ENCODE results near the gene SWAP70. TPM values are rescaled to one million over a fixed set of nuclear protein-coding genes. Genes with fewer than 3 reads are reported as not detected.

SWAP70 gene
- total RNA-seq, 1 donor from 2014 or later: 50.1 TPM

DNA sequence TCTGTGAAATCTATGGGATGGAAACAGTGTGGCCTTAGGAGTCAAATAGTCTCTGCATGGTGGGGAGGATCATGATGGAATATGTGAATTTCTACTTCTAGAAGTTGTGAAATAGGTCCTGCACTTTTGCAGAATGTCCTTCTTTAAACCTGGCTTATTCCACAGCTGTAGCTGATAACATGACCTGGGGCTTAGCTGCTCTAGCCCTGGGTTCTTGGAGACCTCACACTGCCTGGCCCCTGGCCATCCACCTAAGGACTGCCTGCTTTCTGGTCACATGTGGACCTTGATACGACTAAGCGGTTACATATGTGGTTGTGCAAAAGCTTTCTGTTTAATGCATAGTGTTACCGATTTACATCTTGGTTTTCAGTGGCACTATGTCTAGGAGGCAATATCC lies 88.2 kb downstream of the SWAP70 start:
- intact Hi-C loops (cut with DNase I): no loop called here
- Histone ChIP-seq H3K9me3 (no peaks in the 10 kb centered on the region), H3K4me3 (no peak overlapping the region), H3K27ac (no peak overlapping the region), H3K27me3 (ENCODE audit: low read depth) (no peaks in the 10 kb centered on the region), H3K36me3 (peaks cover 40% of the 10 kb centered on the region), H3K4me1 (peaks cover 14% of the 10 kb centered on the region)
- TF ChIP-seq, protein P1, sequence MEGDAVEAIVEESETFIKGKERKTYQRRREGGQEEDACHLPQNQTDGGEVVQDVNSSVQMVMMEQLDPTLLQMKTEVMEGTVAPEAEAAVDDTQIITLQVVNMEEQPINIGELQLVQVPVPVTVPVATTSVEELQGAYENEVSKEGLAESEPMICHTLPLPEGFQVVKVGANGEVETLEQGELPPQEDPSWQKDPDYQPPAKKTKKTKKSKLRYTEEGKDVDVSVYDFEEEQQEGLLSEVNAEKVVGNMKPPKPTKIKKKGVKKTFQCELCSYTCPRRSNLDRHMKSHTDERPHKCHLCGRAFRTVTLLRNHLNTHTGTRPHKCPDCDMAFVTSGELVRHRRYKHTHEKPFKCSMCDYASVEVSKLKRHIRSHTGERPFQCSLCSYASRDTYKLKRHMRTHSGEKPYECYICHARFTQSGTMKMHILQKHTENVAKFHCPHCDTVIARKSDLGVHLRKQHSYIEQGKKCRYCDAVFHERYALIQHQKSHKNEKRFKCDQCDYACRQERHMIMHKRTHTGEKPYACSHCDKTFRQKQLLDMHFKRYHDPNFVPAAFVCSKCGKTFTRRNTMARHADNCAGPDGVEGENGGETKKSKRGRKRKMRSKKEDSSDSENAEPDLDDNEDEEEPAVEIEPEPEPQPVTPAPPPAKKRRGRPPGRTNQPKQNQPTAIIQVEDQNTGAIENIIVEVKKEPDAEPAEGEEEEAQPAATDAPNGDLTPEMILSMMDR (IDR thresholded peaks at IDR 0.05): no peak
- no peak for DNase-seq
- no peak for ATAC-seq

DNA sequence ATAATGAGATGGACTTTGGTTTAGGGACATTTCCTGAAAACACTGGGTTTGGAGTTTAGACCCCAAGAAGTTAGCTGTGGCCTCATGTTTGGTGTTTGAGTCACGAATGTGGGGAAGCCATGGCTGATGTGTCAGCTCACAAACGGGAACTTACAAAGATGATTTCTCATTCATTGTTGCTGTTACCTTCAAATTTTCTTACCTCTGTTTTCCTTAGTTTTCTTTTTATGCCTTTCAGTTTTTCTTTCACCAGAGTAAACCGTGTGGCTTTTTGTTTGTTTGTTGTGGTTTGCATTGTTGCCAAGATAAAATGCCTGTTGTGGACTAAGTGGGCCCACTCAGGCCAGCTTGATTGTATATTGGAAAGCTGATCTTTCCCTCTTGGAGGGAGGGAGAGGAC lies 89.1 kb downstream of the SWAP70 start:
- Histone ChIP-seq H3K27me3 (ENCODE audit: low read depth) (no peaks in the 10 kb centered on the region), H3K4me3 (no peak overlapping the region), H3K9me3 (no peaks in the 10 kb centered on the region), H3K36me3 (peaks cover 40% of the 10 kb centered on the region), H3K27ac (no peak overlapping the region), H3K4me1 (peaks cover 12% of the 10 kb centered on the region)
- TF ChIP-seq, protein P1 (IDR thresholded peaks at IDR 0.05): no peak
- no peak for DNase-seq
- no peak for ATAC-seq
- intact Hi-C loops (cut with DNase I): no loop called here

DNA sequence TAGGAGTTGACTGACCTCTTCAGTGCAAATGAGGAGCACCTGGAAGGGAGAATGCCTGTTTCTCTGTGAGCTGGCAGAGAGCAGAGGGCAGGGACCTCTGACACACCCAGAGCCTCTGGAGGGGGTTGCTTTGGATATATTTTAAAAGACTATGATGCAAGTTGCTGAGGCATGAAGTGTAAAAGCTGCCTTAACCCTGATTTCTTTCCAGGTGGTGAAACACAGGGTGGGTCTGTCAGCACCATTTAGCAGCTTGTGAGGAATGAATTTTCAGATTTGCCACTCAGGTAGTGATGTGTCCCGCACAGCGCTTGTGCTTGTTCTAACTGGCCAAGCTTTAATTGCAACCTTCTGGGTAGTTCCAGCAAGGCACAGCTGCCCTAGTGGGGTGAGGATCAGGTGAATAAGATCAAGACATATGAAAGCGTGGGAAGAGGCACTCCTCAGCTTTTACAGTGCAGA lies 90.2 kb downstream of the SWAP70 start:
- Histone ChIP-seq H3K36me3 (peaks cover 36% of the 10 kb centered on the region), H3K4me1 (peaks cover 10% of the 10 kb centered on the region), H3K4me3 (no peak overlapping the region), H3K27me3 (ENCODE audit: low read depth) (no peaks in the 10 kb centered on the region), H3K27ac (no peak overlapping the region), H3K9me3 (no peaks in the 10 kb centered on the region)
- no peak for DNase-seq
- no peak for ATAC-seq
- TF ChIP-seq, protein P1 (IDR thresholded peaks at IDR 0.05): no peak
- intact Hi-C loops (cut with DNase I): no loop called here

DNA sequence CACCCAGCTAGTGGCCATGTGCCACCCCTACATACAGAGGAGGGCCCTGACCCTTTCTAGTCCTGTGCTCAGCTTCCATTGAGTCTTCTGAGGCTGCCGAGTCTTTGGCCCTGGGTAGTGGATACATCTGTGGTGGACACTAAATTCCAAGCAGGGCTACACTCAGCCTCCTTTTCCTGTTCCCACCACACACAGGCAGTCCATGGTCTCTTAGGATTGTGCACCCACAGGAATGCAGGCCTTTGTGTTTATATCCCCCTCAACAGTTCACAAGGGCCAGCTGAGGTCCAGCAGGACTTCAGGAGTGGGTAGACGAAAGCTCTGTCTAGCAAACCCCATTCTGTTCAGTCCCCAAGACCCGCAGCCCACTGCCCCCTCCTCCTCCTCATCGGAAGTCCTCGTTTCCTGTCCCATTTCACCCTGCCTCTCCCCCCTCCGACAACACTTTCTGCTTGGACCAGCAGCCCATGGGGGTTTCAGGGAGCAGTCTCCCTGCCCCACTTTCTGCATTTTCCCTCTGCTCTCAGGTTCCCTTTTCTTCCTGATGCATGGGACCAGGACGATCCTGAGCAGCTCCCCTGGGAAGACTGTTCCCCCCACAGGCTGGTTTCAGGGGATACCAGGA lies 91.8 kb downstream of the SWAP70 start:
- no peak for ATAC-seq
- no peak overlapping the region for H3K27ac ChIP-seq
- intact Hi-C loops (cut with DNase I): no loop called here

DNA sequence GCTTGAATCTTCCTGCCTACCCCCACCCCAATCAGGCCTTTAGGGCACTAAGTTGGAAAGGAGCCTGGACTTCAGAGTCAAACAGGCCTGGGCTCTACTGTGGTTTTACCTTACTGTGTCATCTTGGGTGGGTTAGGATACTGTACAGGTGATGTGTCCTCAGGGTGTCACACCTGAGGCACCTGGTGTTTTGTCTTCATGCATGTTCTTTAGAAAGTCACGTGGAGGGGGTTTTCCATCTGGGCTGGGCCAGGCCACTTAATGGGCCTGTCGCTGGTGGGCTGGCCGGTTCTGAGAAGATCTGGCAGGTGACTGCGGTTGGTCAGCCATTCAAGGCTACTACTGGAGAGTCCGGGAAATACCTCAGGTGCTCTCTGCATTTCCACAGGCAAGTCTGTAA lies 92.6 kb downstream of the SWAP70 start:
- H3K4me1 ChIP-seq: peaks cover 27% of the 10 kb centered on the region
- TF ChIP-seq, protein P1 (IDR thresholded peaks at IDR 0.05): no peak
- intact Hi-C loops (cut with DNase I): no loop called here
- no peaks in the 10 kb centered on the region for H3K27me3 ChIP-seq (ENCODE audit: low read depth)
- no peaks in the 10 kb centered on the region for H3K9me3 ChIP-seq
- DNase-seq (no peak), ATAC-seq (no peak)
- peaks cover 12% of the 10 kb centered on the region for H3K36me3 ChIP-seq
- H3K27ac ChIP-seq: no peak overlapping the region
- H3K4me3 ChIP-seq: no peak overlapping the region

More for the DNA sequence above, 91.8 kb downstream of the SWAP70 start:
- DNase-seq: no peak
- H3K4me3 ChIP-seq: no peak overlapping the region
- H3K27me3 ChIP-seq (ENCODE audit: low read depth): no peaks in the 10 kb centered on the region
- H3K36me3 ChIP-seq: peaks cover 20% of the 10 kb centered on the region
- no peaks in the 10 kb centered on the region for H3K9me3 ChIP-seq
- H3K4me1 ChIP-seq: peaks cover 27% of the 10 kb centered on the region
- TF ChIP-seq, protein P1 (IDR thresholded peaks at IDR 0.05): no peak

Measured in lower lobe of right lung (tissue), 2 donors.